GM12892 (cell line): ENCODE results near the gene IMPG1.
"Not testable (repeated sequence)": the region's sequence is repeated elsewhere in the genome, so short reads cannot be mapped to it uniquely, and the experiment has no call there.

Experiments
- POLR2A ChIP-seq: IDR thresholded peaks from 2 replicates; pipeline ENCODE4 v1.6.1; 2011; ENCODE audit warnings: low read depth, low read length, control low read depth
- POLR2AphosphoS5 ChIP-seq: IDR thresholded peaks from 2 replicates; pipeline ENCODE4 v1.6.1; 2011; ENCODE audit warnings: low read depth, low read length, control low read depth

DNA sequence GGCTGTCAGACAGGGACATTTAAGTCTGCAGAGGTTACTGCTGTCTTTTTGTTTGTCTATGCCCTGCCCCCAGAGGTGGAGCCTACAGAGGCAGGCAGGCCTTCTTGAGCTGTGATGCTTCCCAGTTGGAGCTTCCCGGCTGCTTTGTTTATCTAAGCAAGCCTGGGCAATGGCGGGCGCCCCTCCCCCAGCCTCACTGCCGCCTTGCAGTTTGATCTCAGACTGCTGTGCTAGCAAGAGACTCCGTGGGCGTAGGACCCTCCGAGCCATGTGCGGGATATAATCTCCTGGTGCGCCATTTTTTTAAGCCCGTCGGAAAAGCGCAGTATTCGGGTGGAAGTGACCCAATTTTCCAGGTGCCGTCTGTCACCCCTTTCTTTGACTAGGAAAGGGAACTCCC is 167.3 kb downstream of the IMPG1 start:
- not testable (repeated sequence) for TF ChIP-seq POLR2A, POLR2AphosphoS5
